Adipocyte (in vitro differentiated cells): ENCODE results near the gene TNFAIP2.
A peak's percentile ranks its signal among the peaks of the same experiment; 100 is the strongest.
"Not testable (repeated sequence)": the region's sequence is repeated elsewhere in the genome, so short reads cannot be mapped to it uniquely, and the experiment has no call there.

Experiments
- DNase-seq: peaks from one replicate; pipeline ENCODE4 v3.0.0-alpha.2; 2015; ENCODE audit warnings: low read depth
- H3K27me3 ChIP-seq: replicated peaks from 2 replicates; pipeline ENCODE4 v1.7.0; 2013; ENCODE audit warnings: mild to moderate bottlenecking, low read length, moderate library complexity; ENCODE audit not compliant: control insufficient read depth, insufficient read depth
- H3K36me3 ChIP-seq: 2 replicates; pipeline ENCODE4 v1.7.0; 2013; ENCODE audit warnings: low read length, mild to moderate bottlenecking, moderate library complexity; ENCODE audit not compliant: control insufficient read depth, insufficient read depth, severe bottlenecking
- H3K4me1 ChIP-seq: 2 replicates; pipeline ENCODE4 v1.7.0; 2013; ENCODE audit warnings: mild to moderate bottlenecking, low read length, moderate library complexity; ENCODE audit not compliant: control insufficient read depth, insufficient read depth
- H3K4me3 ChIP-seq: 2 replicates; pipeline ENCODE4 v1.7.0; 2013; ENCODE audit warnings: mild to moderate bottlenecking, low read length, moderate library complexity
- H3K9ac ChIP-seq: 2 replicates; pipeline ENCODE4 v1.7.0; 2013; ENCODE audit warnings: mild to moderate bottlenecking, low read length, moderate library complexity
- H3K9me3 ChIP-seq: 2 replicates; pipeline ENCODE4 v1.7.0; 2013; ENCODE audit warnings: mild to moderate bottlenecking, low read length, moderate library complexity; ENCODE audit not compliant: control insufficient read depth

Gene TNFAIP2

GRCh38 chr14:103176176-103176575 is 52.9 kb downstream of the TNFAIP2 start:
- not testable (repeated sequence) for DNase-seq, H3K4me1 ChIP-seq, H3K4me3 ChIP-seq, H3K9ac ChIP-seq, H3K27me3 ChIP-seq, H3K36me3 ChIP-seq
- peaks cover 14% of the 10 kb centered on the region for H3K9me3 ChIP-seq

- no peak for DNase-seq
- Histone ChIP-seq H3K9ac (no peak overlapping the region), H3K4me3 (no peak overlapping the region), H3K4me1 (no peaks in the 10 kb centered on the region), H3K27me3 (no peaks in the 10 kb centered on the region), H3K9me3 (peaks cover 10% of the 10 kb centered on the region), H3K36me3 (no peaks in the 10 kb centered on the region)
Measured at GRCh38 chr14:103177376-103177775, 54.1 kb downstream of the TNFAIP2 start.

GRCh38 chr14:103178521-103178920 is 55.3 kb downstream of the TNFAIP2 start:
- Histone ChIP-seq H3K36me3 (no peaks in the 10 kb centered on the region), H3K4me1 (no peaks in the 10 kb centered on the region)

GRCh38 chr14:103179094-103179493 is 55.8 kb downstream of the TNFAIP2 start:
- H3K9ac ChIP-seq, result no peak overlapping the region
- no peak for DNase-seq
- peaks cover 4% of the 10 kb centered on the region for H3K9me3 ChIP-seq
- H3K36me3 ChIP-seq, result no peaks in the 10 kb centered on the region
- H3K27me3 ChIP-seq, result no peaks in the 10 kb centered on the region
- H3K4me3 ChIP-seq, result no peak overlapping the region
- H3K4me1 ChIP-seq, result no peaks in the 10 kb centered on the region

More at GRCh38 chr14:103178521-103178920, 55.3 kb downstream of the TNFAIP2 start:
- H3K4me3 ChIP-seq, result no peak overlapping the region
- H3K9me3 ChIP-seq, result peaks cover 5% of the 10 kb centered on the region
- H3K27me3 ChIP-seq, result no peaks in the 10 kb centered on the region
- no peak for DNase-seq
- H3K9ac ChIP-seq, result no peak overlapping the region

- Histone ChIP-seq H3K4me1 (no peaks in the 10 kb centered on the region), H3K9ac (no peak overlapping the region), H3K4me3 (no peak overlapping the region), H3K27me3 (no peaks in the 10 kb centered on the region), H3K9me3 (no peaks in the 10 kb centered on the region), H3K36me3 (no peaks in the 10 kb centered on the region)
- DNase-seq, result no peak
Measured at GRCh38 chr14:103180331-103180730, 57.1 kb downstream of the TNFAIP2 start.

GRCh38 chr14:103184046-103184445 is 60.8 kb downstream of the TNFAIP2 start:
- Histone ChIP-seq H3K4me1 (peaks cover 3% of the 10 kb centered on the region), H3K9me3 (no peaks in the 10 kb centered on the region), H3K27me3 (no peaks in the 10 kb centered on the region), H3K36me3 (no peaks in the 10 kb centered on the region), H3K9ac (no peak overlapping the region), H3K4me3 (no peak overlapping the region)
- DNase-seq, result no peak

GRCh38 chr14:103185051-103186029 is 62.1 kb downstream of the TNFAIP2 start:
- Histone ChIP-seq H3K9ac (no peak overlapping the region), H3K4me1 (peaks cover 3% of the 10 kb centered on the region), H3K9me3 (no peaks in the 10 kb centered on the region), H3K4me3 (no peak overlapping the region), H3K27me3 (no peaks in the 10 kb centered on the region), H3K36me3 (no peaks in the 10 kb centered on the region)
- DNase-seq, result peak; percentile 74

GRCh38 chr14:103186241-103186822 is 63.1 kb downstream of the TNFAIP2 start:
- H3K4me3 ChIP-seq, result no peak overlapping the region
- H3K27me3 ChIP-seq, result no peaks in the 10 kb centered on the region
- H3K4me1 ChIP-seq, result peaks cover 3% of the 10 kb centered on the region
- no peaks in the 10 kb centered on the region for H3K9me3 ChIP-seq
- H3K9ac ChIP-seq, result no peak overlapping the region
- DNase-seq, result no peak
- no peaks in the 10 kb centered on the region for H3K36me3 ChIP-seq
